ENCODE data around the gene MRPS27.

The MRPS27 gene

GRCh38 chr5:72244862-72245371 is 75.1 kb downstream of the MRPS27 start:
- DNase-seq = peak; percentile 30
- in situ Hi-C loops (cut with HindIII; ENCODE audit: low pct_ligation_motif_present, low pct_unique_long_range_greater_than_20kb, low sequenced_read_pairs) = no loop called here

DNA sequence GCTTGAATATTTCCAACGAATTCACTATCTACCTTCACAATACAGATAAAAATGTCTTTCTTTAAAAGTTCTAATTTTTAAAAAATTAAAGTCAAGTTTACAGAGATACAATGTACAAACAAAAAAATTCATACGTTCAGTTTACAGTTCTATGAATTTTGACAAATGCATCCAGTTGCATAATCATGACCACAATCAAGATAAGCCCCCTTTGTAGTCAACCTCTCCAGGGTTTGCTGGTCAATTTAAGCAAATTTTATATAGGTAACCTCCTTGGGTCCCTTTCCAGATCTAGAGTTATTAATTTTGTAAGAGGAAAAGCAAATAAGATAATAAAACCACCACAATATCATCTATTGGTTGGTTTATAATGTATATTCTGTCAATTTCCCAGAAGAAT is 76.3 kb downstream of the MRPS27 start:
- no peak for DNase-seq
- in situ Hi-C loops (cut with HindIII; ENCODE audit: low pct_ligation_motif_present, low pct_unique_long_range_greater_than_20kb, low sequenced_read_pairs) = no loop called here

- no peak for DNase-seq
- in situ Hi-C loops (cut with HindIII; ENCODE audit: low pct_ligation_motif_present, low pct_unique_long_range_greater_than_20kb, low sequenced_read_pairs) = no loop called here
Measured at GRCh38 chr5:72242796-72243475, 77.1 kb downstream of the MRPS27 start.

DNA sequence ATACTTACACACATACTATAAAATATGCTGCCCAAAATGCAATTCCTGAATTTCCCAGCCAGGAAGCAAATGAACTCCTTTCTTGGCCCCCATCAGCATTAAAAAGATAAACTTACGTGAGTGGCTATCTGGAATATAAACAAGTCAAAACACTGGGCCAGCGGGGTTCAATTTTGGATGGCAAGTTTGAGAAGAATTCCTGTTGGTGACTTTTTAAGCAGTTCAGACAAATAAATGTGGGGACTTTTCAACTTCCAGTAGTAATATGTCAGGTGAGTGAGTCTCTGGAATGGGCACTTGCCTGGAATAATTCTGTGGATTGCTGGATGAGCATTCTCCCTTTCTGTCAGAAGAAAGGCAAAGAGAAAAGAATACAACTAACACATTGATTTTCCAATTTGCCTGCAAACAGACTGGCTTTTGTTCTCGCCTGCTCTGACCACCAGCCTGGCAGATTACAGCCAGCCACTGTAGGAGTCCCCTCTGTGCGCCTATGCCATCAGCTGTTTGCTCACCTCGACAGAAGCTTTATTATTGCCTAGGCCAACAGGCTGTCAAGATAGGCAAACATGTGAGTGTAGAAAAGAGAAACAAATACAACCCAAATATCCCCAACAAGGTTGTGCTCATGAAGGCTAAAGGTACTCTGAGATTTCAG is 78.6 kb downstream of the MRPS27 start:
- no peak for DNase-seq
- in situ Hi-C loops (cut with HindIII; ENCODE audit: low pct_ligation_motif_present, low pct_unique_long_range_greater_than_20kb, low sequenced_read_pairs) = no loop called here

- in situ Hi-C loops (cut with HindIII; ENCODE audit: low pct_ligation_motif_present, low pct_unique_long_range_greater_than_20kb, low sequenced_read_pairs) = no loop called here
- no peak for DNase-seq
Measured at GRCh38 chr5:72238712-72239445, 81.2 kb downstream of the MRPS27 start.

- in situ Hi-C loops (cut with HindIII; ENCODE audit: low pct_ligation_motif_present, low pct_unique_long_range_greater_than_20kb, low sequenced_read_pairs) = no loop called here
- no peak for DNase-seq
Measured at GRCh38 chr5:72237879-72238278, 82.2 kb downstream of the MRPS27 start.

- in situ Hi-C loops (cut with HindIII; ENCODE audit: low pct_ligation_motif_present, low pct_unique_long_range_greater_than_20kb, low sequenced_read_pairs) = no loop called here
- DNase-seq = no peak
Measured at GRCh38 chr5:72237415-72237814, 82.6 kb downstream of the MRPS27 start.

GRCh38 chr5:72235725-72236124 is 84.3 kb downstream of the MRPS27 start:
- in situ Hi-C loops (cut with HindIII; ENCODE audit: low pct_ligation_motif_present, low pct_unique_long_range_greater_than_20kb, low sequenced_read_pairs) = no loop called here
- DNase-seq = no peak

DNA sequence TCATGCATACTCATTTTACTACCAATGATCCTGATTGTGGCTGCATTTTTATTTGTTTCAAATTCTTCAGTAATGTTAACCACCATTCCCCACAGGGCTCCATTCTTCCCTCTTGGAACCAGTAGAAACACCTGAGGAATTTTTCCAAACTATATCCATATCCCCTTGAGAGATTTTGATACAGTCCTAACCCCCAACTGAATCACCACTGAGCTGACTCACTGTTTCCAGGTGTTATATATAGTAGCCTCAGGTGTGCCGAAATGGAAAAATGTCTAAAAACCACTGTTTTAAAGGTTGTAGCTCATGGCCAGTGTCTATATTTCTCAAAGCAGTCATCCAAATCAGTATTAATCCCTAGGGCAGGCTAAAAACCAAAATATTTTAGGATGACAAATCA is 85.2 kb downstream of the MRPS27 start:
- in situ Hi-C loops (cut with HindIII; ENCODE audit: low pct_ligation_motif_present, low pct_unique_long_range_greater_than_20kb, low sequenced_read_pairs) = no loop called here
- no peak for DNase-seq

GRCh38 chr5:72234265-72234700 is 85.8 kb downstream of the MRPS27 start:
- peak; percentile 18 for DNase-seq
- in situ Hi-C loops (cut with HindIII; ENCODE audit: low pct_ligation_motif_present, low pct_unique_long_range_greater_than_20kb, low sequenced_read_pairs) = no loop called here

DNA sequence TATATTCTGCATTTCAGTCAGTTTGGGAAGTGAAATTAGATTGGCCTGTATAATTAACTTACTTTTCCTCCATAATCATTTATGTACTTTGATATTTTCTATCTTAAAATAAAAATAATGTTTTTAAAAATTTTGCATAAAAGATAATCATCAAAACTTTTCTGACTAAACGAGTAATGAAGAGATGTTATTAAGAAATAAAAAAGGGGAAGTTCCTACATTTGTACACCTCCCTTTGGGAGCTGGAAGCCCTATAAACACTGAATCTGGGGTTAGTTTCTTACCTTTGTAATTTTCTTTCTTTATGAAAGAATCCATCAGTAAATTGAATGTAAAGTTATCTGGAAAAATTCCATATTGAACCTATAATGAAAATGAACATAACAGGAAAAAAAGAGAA is 86.2 kb downstream of the MRPS27 start:
- DNase-seq = no peak
- in situ Hi-C loops (cut with HindIII; ENCODE audit: low pct_ligation_motif_present, low pct_unique_long_range_greater_than_20kb, low sequenced_read_pairs) = no loop called here

DNA sequence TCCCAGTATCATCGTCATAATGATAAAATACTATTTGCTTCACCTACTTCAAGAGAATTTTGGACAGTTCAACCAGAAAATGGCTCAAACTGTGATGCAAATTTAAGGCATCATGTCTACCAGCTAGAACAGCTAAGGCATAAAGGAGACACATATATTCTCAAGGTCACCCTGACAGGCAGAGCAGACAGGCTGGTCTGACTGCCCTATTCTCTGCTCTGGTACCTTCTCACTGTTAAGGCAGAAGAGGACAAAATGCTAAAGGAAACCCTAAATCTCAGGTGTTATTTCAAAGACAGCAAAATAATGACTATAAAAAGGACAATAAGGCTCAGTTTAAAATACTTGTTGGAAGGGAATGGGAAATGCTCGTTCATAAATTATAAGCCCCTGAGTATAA is 87.2 kb downstream of the MRPS27 start:
- in situ Hi-C loops (cut with HindIII; ENCODE audit: low pct_ligation_motif_present, low pct_unique_long_range_greater_than_20kb, low sequenced_read_pairs) = no loop called here
- no peak for DNase-seq

DNA sequence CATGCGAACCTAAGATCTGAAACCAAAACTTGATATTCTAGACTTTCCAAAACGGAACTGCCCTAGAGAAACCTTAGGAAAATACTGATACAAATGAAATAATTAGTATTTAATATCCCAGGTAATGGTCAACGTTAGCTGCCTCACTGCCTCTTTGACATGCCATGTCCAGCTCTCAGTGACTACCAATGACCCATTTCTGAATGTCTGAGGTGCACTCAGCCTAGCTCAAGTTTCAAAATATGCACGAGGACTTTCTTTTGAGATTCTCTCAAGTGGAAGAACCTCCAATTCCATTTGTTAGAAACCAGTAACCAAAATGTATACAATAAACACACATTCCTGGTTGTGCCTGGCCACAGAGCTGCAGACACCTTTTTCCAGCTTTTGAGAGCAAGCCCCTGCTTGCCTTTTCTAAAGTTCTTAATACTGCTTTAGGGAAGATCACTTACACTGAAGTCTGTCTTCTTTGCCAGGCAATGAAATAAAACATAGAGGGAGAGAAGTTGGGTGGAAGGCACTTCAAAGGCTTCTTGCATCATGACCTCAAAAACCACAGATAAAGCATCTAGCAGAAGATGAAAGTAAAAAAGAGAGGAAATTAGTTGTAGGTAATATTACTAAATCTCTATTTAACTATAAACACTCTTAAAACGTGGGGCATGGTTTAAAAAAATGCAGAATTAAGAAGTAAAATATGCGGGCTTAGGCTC is 87.9 kb downstream of the MRPS27 start:
- in situ Hi-C loops (cut with HindIII; ENCODE audit: low pct_ligation_motif_present, low pct_unique_long_range_greater_than_20kb, low sequenced_read_pairs) = no loop called here
- no peak for DNase-seq

DNA sequence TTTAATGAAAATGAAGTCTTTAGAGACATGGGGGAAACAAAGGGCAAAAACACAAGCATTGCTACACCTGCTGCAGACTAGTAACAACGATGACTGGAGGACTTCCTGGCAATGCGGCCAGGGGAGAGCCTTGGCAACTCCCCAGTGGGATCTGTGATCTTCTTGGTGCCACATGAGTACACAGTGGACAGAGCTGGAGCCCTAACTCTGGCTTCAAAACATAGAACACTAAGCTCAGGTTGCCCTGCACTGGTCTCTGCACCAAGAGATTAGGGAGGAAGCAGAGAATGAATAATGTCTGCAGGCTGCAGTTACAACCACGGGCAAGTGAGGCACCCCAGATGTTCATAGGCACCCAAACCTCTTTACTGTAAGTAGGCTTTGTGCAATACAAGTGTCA is 91.1 kb downstream of the MRPS27 start:
- DNase-seq = no peak
- in situ Hi-C loops (cut with HindIII; ENCODE audit: low pct_ligation_motif_present, low pct_unique_long_range_greater_than_20kb, low sequenced_read_pairs) = no loop called here

- in situ Hi-C loops (cut with HindIII; ENCODE audit: low pct_ligation_motif_present, low pct_unique_long_range_greater_than_20kb, low sequenced_read_pairs) = no loop called here
- no peak for DNase-seq
Measured at GRCh38 chr5:72226950-72227349, 93.1 kb downstream of the MRPS27 start.

GRCh38 chr5:72225741-72226140 is 94.3 kb downstream of the MRPS27 start:
- no peak for DNase-seq
- in situ Hi-C loops (cut with HindIII; ENCODE audit: low pct_ligation_motif_present, low pct_unique_long_range_greater_than_20kb, low sequenced_read_pairs) = no loop called here

GRCh38 chr5:72224946-72225463 is 95.0 kb downstream of the MRPS27 start:
- DNase-seq = no peak
- in situ Hi-C loops (cut with HindIII; ENCODE audit: low pct_ligation_motif_present, low pct_unique_long_range_greater_than_20kb, low sequenced_read_pairs) = no loop called here

DNA sequence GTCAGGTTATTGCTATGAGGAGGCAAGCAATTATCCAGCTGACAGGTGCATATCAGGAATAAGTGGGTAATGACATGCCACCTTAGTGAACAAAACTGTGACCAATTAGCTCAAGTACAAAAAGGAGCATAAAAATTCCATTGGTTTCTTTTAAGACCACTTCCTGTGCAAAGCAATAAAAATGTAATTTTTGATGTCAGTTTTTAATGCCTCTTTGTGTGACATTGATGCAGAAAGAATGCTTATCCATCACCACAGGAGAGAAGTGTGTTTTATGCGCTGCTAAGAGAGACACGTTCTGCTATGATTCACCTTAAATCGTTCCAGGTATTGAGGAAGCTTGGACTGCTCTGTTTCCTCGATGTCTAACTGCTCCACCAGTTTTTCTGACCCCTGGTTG is 96.7 kb downstream of the MRPS27 start:
- no peak for DNase-seq
- in situ Hi-C loops (cut with HindIII; ENCODE audit: low pct_ligation_motif_present, low pct_unique_long_range_greater_than_20kb, low sequenced_read_pairs) = no loop called here

- in situ Hi-C loops (cut with HindIII; ENCODE audit: low pct_ligation_motif_present, low pct_unique_long_range_greater_than_20kb, low sequenced_read_pairs) = no loop called here
- DNase-seq = no peak
Measured at GRCh38 chr5:72222521-72222920, 97.5 kb downstream of the MRPS27 start.
